ENCODE results near the gene SPATA20.

SPATA20 gene

GRCh38 chr17:50601823-50602375, 54.9 kb downstream of the SPATA20 start:
- no peak for DNase-seq (ENCODE audit: low spot score)

DNA sequence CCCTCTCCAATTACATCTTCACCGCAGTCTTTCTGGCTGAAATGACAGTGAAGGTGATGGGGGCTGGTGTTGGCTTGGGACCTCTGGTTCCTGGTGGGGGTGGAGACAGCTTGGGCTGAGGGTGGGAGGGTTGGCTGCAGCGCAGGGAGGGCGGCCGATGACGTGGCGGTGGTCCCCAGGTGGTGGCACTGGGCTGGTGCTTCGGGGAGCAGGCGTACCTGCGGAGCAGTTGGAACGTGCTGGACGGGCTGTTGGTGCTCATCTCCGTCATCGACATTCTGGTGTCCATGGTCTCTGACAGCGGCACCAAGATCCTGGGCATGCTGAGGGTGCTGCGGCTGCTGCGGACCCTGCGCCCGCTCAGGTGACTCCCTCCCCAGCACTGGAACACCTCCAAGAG, 55.9 kb downstream of the SPATA20 start:
- no peak for DNase-seq (ENCODE audit: low spot score)

GRCh38 chr17:50603340-50603739, 56.4 kb downstream of the SPATA20 start:
- no peak for DNase-seq (ENCODE audit: low spot score)

DNA sequence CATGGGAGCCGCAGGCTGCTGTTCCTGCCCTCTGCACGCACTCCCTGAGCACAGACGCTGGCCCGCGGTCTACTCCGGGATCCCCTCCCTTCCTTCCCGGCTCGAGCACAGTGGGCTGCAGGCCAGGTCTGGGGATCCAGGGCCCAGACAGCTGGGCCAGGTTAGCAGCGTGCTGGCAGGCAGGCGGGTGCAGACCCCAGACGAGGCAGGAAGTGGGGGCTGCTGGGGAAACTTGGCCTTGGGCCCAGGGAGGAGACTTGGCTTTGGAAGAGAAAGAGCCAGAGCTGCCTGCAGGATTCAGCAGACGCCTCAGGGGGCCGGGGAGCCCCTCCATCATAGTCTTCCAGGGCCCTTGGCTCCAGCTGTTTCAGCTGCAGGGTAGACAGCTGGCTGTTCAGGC, 57.5 kb downstream of the SPATA20 start:
- DNase-seq (ENCODE audit: low spot score) = no peak

- DNase-seq (ENCODE audit: low spot score) = no peak
Observed at GRCh38 chr17:50605429-50605828, 58.5 kb downstream of the SPATA20 start.
